Activated T-cell treated with anti-CD3 and anti-CD28 coated beads, Interleukin-2, amount 50 U/mL, for 4 hours (primary cell): Measurements from ENCODE around the gene KCNQ1. TPM values are rescaled to one million over a fixed set of nuclear protein-coding genes. Genes with fewer than 3 reads are reported as not detected.
A peak's percentile ranks its signal among the peaks of the same experiment; 100 is the strongest.

ENCODE experiments used
- ATAC-seq, 2 donors: fragments of 200-7000 bp; cut with Tn5 transposase; one replicate each; pipeline ENCODE4 v1.10.0; 2021
- DNase-seq: peaks from one replicate; pipeline ENCODE4 v3.0.0-alpha.2; 2020
- H3K27me3 Mint-ChIP-seq: one replicate; pipeline ENCODE4 v1.8.0; 2021; ENCODE audit warnings: low read depth, mixed read lengths
- H3K36me3 Mint-ChIP-seq: one replicate; pipeline ENCODE4 v1.8.0; 2022; ENCODE audit warnings: mixed read lengths; ENCODE audit not compliant: insufficient read depth
- H3K4me1 Mint-ChIP-seq: one replicate; pipeline ENCODE4 v1.8.0; 2021; ENCODE audit warnings: low read depth, mixed read lengths
- H3K4me3 Mint-ChIP-seq: one replicate; pipeline ENCODE4 v1.8.0; 2021; ENCODE audit warnings: mild to moderate bottlenecking, moderate library complexity, mixed read lengths
- H3K9me3 Mint-ChIP-seq: one replicate; pipeline ENCODE4 v1.8.0; 2021; ENCODE audit warnings: mixed read lengths
- total RNA-seq, 3 donors: library from RNA; stranded (reverse); gene quantifications; one replicate each; pipeline ENCODE4 v1.2.1, GENCODE V29; 2021

Gene KCNQ1
- 1 to 10 TPM; 2.3 to 3.0 (median 2.8) TPM for total RNA-seq

- peak; percentile 58 to 67 for ATAC-seq
- no peaks in the 10 kb centered on the region for H3K36me3 Mint-ChIP-seq
Observed at GRCh38 chr11:2444821-2445745, at the start of gene KCNQ1. Gene KCNQ1, plus strand, starts transcription at chr11:2445008. Its CDS starts 91 bp downstream, at chr11:2445099.

GRCh38 chr11:2395211-2395730 lies 49.5 kb upstream of the KCNQ1 start:
- DNase-seq (no peak), ATAC-seq (no peak)
- Mint-ChIP-seq H3K27me3 (no peaks in the 10 kb centered on the region), H3K36me3 (peaks cover 7% of the 10 kb centered on the region), H3K4me1 (peaks cover 6% of the 10 kb centered on the region), H3K9me3 (no peaks in the 10 kb centered on the region), H3K4me3 (no peak overlapping the region)

More at GRCh38 chr11:2444821-2445745, at the start of gene KCNQ1:
- Mint-ChIP-seq H3K4me1 (peaks cover 33% of the 10 kb centered on the region), H3K4me3 (peak within 1 kb of the TSS; percentile 86), H3K27me3 (no peaks in the 10 kb centered on the region), H3K9me3 (no peaks in the 10 kb centered on the region)
- no peak for DNase-seq

- Mint-ChIP-seq H3K27me3 (no peaks in the 10 kb centered on the region), H3K9me3 (no peaks in the 10 kb centered on the region), H3K36me3 (peaks cover 7% of the 10 kb centered on the region), H3K4me1 (peaks cover 3% of the 10 kb centered on the region), H3K4me3 (no peak overlapping the region)
- no peak for ATAC-seq
- no peak for DNase-seq
Observed at GRCh38 chr11:2395856-2396255, 49.0 kb upstream of the KCNQ1 start.

GRCh38 chr11:2396471-2396870 lies 48.3 kb upstream of the KCNQ1 start:
- Mint-ChIP-seq H3K36me3 (peaks cover 7% of the 10 kb centered on the region), H3K4me3 (no peak overlapping the region), H3K4me1 (peaks cover 5% of the 10 kb centered on the region), H3K27me3 (no peaks in the 10 kb centered on the region), H3K9me3 (no peaks in the 10 kb centered on the region)
- ATAC-seq, result no peak
- no peak for DNase-seq

- Mint-ChIP-seq H3K4me3 (no peak overlapping the region), H3K9me3 (no peaks in the 10 kb centered on the region), H3K4me1 (peaks cover 7% of the 10 kb centered on the region), H3K27me3 (no peaks in the 10 kb centered on the region), H3K36me3 (peaks cover 7% of the 10 kb centered on the region)
- DNase-seq (no peak), ATAC-seq (no peak)
Observed at GRCh38 chr11:2397005-2397404, 47.8 kb upstream of the KCNQ1 start.

GRCh38 chr11:2398664-2399355 lies 46.0 kb upstream of the KCNQ1 start:
- DNase-seq (no peak), ATAC-seq (no peak)
- no peaks in the 10 kb centered on the region for H3K27me3 Mint-ChIP-seq
- peaks cover 11% of the 10 kb centered on the region for H3K4me1 Mint-ChIP-seq
- H3K9me3 Mint-ChIP-seq, result no peaks in the 10 kb centered on the region
- H3K4me3 Mint-ChIP-seq, result peak overlapping the region; percentile 90
- peaks cover 12% of the 10 kb centered on the region for H3K36me3 Mint-ChIP-seq

- DNase-seq, result no peak
- Mint-ChIP-seq H3K27me3 (no peaks in the 10 kb centered on the region), H3K36me3 (peaks cover 12% of the 10 kb centered on the region), H3K4me1 (peaks cover 11% of the 10 kb centered on the region), H3K4me3 (peak overlapping the region; percentile 90), H3K9me3 (no peaks in the 10 kb centered on the region)
- peak; percentile 1 for ATAC-seq
Observed at GRCh38 chr11:2399488-2400068, 45.2 kb upstream of the KCNQ1 start.

GRCh38 chr11:2400069-2400761 lies 44.6 kb upstream of the KCNQ1 start, which contains the start of gene TSSC4:
Gene TSSC4, plus strand, starts transcription at chr11:2400750. Its CDS starts 1,884 bp downstream, at chr11:2402634.
- H3K36me3 Mint-ChIP-seq, result peaks cover 12% of the 10 kb centered on the region
- H3K4me1 Mint-ChIP-seq, result peaks cover 11% of the 10 kb centered on the region
- DNase-seq, result peak; percentile 98
- peak within 1 kb of the TSS; percentile 90 for H3K4me3 Mint-ChIP-seq
- no peaks in the 10 kb centered on the region for H3K27me3 Mint-ChIP-seq
- ATAC-seq, result peak; percentile 90 to 92
- no peaks in the 10 kb centered on the region for H3K9me3 Mint-ChIP-seq

GRCh38 chr11:2400762-2401435 lies 43.9 kb upstream of the KCNQ1 start:
- no peaks in the 10 kb centered on the region for H3K27me3 Mint-ChIP-seq

GRCh38 chr11:2401436-2401984 lies 43.3 kb upstream of the KCNQ1 start:
- ATAC-seq, result no peak
- DNase-seq, result no peak
- Mint-ChIP-seq H3K4me1 (peaks cover 11% of the 10 kb centered on the region), H3K4me3 (peak overlapping the region; percentile 90), H3K36me3 (peaks cover 12% of the 10 kb centered on the region), H3K9me3 (no peaks in the 10 kb centered on the region), H3K27me3 (no peaks in the 10 kb centered on the region)

More at GRCh38 chr11:2400762-2401435, 43.9 kb upstream of the KCNQ1 start:
- ATAC-seq, result no peak
- peak overlapping the region; percentile 90 for H3K4me3 Mint-ChIP-seq
- no peak for DNase-seq
- peaks cover 12% of the 10 kb centered on the region for H3K36me3 Mint-ChIP-seq
- H3K4me1 Mint-ChIP-seq, result peaks cover 11% of the 10 kb centered on the region
- no peaks in the 10 kb centered on the region for H3K9me3 Mint-ChIP-seq

- peak overlapping the region; percentile 90 for H3K4me3 Mint-ChIP-seq
- ATAC-seq, result no peak
Observed at GRCh38 chr11:2402106-2402505, 42.7 kb upstream of the KCNQ1 start.

GRCh38 chr11:2402890-2403645 lies 41.7 kb upstream of the KCNQ1 start:
- peak overlapping the region; percentile 90 for H3K4me3 Mint-ChIP-seq

More at GRCh38 chr11:2402106-2402505, 42.7 kb upstream of the KCNQ1 start:
- H3K9me3 Mint-ChIP-seq, result no peaks in the 10 kb centered on the region
- peaks cover 10% of the 10 kb centered on the region for H3K36me3 Mint-ChIP-seq
- H3K4me1 Mint-ChIP-seq, result peaks cover 11% of the 10 kb centered on the region
- DNase-seq, result no peak
- H3K27me3 Mint-ChIP-seq, result no peaks in the 10 kb centered on the region

More at GRCh38 chr11:2402890-2403645, 41.7 kb upstream of the KCNQ1 start:
- Mint-ChIP-seq H3K9me3 (no peaks in the 10 kb centered on the region), H3K4me1 (peaks cover 11% of the 10 kb centered on the region), H3K36me3 (peaks cover 5% of the 10 kb centered on the region), H3K27me3 (no peaks in the 10 kb centered on the region)
- DNase-seq, result no peak
- ATAC-seq, result no peak
